GM21360 (cell line): ENCODE data around the gene REG4.
"Not testable (repeated sequence)": the region's sequence is repeated elsewhere in the genome, so short reads cannot be mapped to it uniquely, and the experiment has no call there.

Experiments
- ATAC-seq: cut with Tn5 transposase; IDR thresholded peaks from one replicate; pipeline ENCODE4 v1.9.1; 2021; ENCODE audit warnings: mild to moderate bottlenecking, moderate library complexity; ENCODE audit not compliant: unreplicated experiment

The REG4 gene

GRCh38 chr1:119811387-119811786 is at the start of gene REG4:
REG4 (minus strand) TSS chr1:119811460; CDS start chr1:119808769, 2,691 bp downstream.
- ATAC-seq: no peak

GRCh38 chr1:119859647-119860046 is 48.4 kb upstream of the REG4 start:
- ATAC-seq: no peak

- ATAC-seq: not testable (repeated sequence)
Observed at GRCh38 chr1:119858556-119859214, 47.4 kb upstream of the REG4 start.

GRCh38 chr1:119858126-119858525 is 46.9 kb upstream of the REG4 start:
- no peak for ATAC-seq

- ATAC-seq: no peak
Observed at GRCh38 chr1:119853155-119853554, 41.9 kb upstream of the REG4 start.

GRCh38 chr1:119844206-119844605 is 32.9 kb upstream of the REG4 start:
- not testable (repeated sequence) for ATAC-seq

- no peak for ATAC-seq
Observed at GRCh38 chr1:119841306-119841705, 30.0 kb upstream of the REG4 start.

- no peak for ATAC-seq
Observed at GRCh38 chr1:119840745-119841144, 29.5 kb upstream of the REG4 start.

GRCh38 chr1:119838236-119838635 is 27.0 kb upstream of the REG4 start:
- ATAC-seq: no peak

- no peak for ATAC-seq
Observed at GRCh38 chr1:119834990-119835389, 23.7 kb upstream of the REG4 start.

- ATAC-seq: no peak
Observed at GRCh38 chr1:119831027-119831426, 19.8 kb upstream of the REG4 start.

GRCh38 chr1:119829625-119830024 is 18.4 kb upstream of the REG4 start:
- ATAC-seq: no peak

- not testable (repeated sequence) for ATAC-seq
Observed at GRCh38 chr1:119829006-119829405, 17.7 kb upstream of the REG4 start.

GRCh38 chr1:119828266-119828665 is 17.0 kb upstream of the REG4 start:
- no peak for ATAC-seq

GRCh38 chr1:119827010-119827409 is 15.8 kb upstream of the REG4 start:
- ATAC-seq: no peak

GRCh38 chr1:119822406-119822805 is 11.1 kb upstream of the REG4 start:
- no peak for ATAC-seq

- ATAC-seq: no peak
Observed at GRCh38 chr1:119818181-119818580, 6.9 kb upstream of the REG4 start.

GRCh38 chr1:119816407-119816806 is 5.1 kb upstream of the REG4 start:
- no peak for ATAC-seq

GRCh38 chr1:119815928-119816327 is 4.7 kb upstream of the REG4 start:
- ATAC-seq: no peak

GRCh38 chr1:119815361-119815760 is 4.1 kb upstream of the REG4 start:
- no peak for ATAC-seq

GRCh38 chr1:119814288-119814687 is 3.0 kb upstream of the REG4 start:
- no peak for ATAC-seq

- ATAC-seq: no peak
Observed at GRCh38 chr1:119811985-119812557, 811 bp upstream of the REG4 start.
